Keratinocyte (primary cell): ENCODE results near the gene C1D. TPM values are rescaled to one million over a fixed set of nuclear protein-coding genes. Genes with fewer than 3 reads are reported as not detected.

Experiments used
- DNase-seq: peaks from one replicate; pipeline ENCODE4 v3.0.0-alpha.2; 2011; ENCODE audit warnings: low read depth, missing footprints, low spot score
- FAIRE-seq: peaks from 2 replicates; lab custom pipeline; 2011; peaks lifted over from hg19 to GRCh38; lab: Jason Lieb, UNC
- H2AFZ ChIP-seq: 2 replicates; pipeline ENCODE4 v1.6.0; 2012; ENCODE audit warnings: low read length, control low read depth, inconsistent platforms; ENCODE audit not compliant: control insufficient read depth
- H3K27ac ChIP-seq: 2 replicates; pipeline ENCODE4 v1.5.1; 2011; ENCODE audit warnings: low read length; ENCODE audit not compliant: control insufficient read depth, insufficient read depth
- H3K27me3 ChIP-seq: 3 replicates; pipeline ENCODE4 v1.6.0; 2011; ENCODE audit warnings: low read length; ENCODE audit not compliant: control insufficient read depth, insufficient read depth; ENCODE audit errors: extremely low read depth
- H3K36me3 ChIP-seq, 2 experiments: 2 replicates in 1 of 2; 3 replicates in 1 of 2; pipeline ENCODE4 v1.5.1; 2011; ENCODE audit warnings: low read length in 2 of 2, mild to moderate bottlenecking in 1 of 2; ENCODE audit not compliant: control insufficient read depth in 2 of 2, insufficient read depth in 2 of 2; ENCODE audit errors: extremely low read depth in 1 of 2
- H3K4me1 ChIP-seq: 3 replicates; pipeline ENCODE4 v1.5.1; 2011; ENCODE audit warnings: low read length; ENCODE audit not compliant: control insufficient read depth, insufficient read depth; ENCODE audit errors: extremely low read depth
- H3K4me2 ChIP-seq: 3 replicates; pipeline ENCODE4 v1.6.0; 2011; ENCODE audit warnings: low read depth, low read length; ENCODE audit not compliant: control insufficient read depth, insufficient read depth; ENCODE audit errors: extremely low read depth
- H3K4me3 ChIP-seq, 3 experiments: fragments of 200-600 bp in 1 of 3; sonication (generic) in 1 of 3; 2 replicates in 2 of 3; 3 replicates in 1 of 3; pipeline ENCODE4 v1.5.1; 2011 to 2016; ENCODE audit warnings: low read length in 3 of 3, mild to moderate bottlenecking in 3 of 3, control low read depth in 2 of 3, inconsistent platforms in 1 of 3, low read depth in 1 of 3, mixed read lengths in 1 of 3, mixed run types in 1 of 3, moderate library complexity in 1 of 3; ENCODE audit not compliant: control insufficient read depth in 2 of 3, insufficient read depth in 2 of 3; ENCODE audit errors: extremely low read depth in 1 of 3
- H3K79me2 ChIP-seq: 2 replicates; pipeline ENCODE4 v1.6.0; 2012; ENCODE audit warnings: low read length; ENCODE audit not compliant: control insufficient read depth, insufficient read depth
- H3K9ac ChIP-seq: 3 replicates; pipeline ENCODE4 v1.6.0; 2011; ENCODE audit warnings: low read length; ENCODE audit not compliant: control insufficient read depth, insufficient read depth; ENCODE audit errors: extremely low read depth
- H3K9me1 ChIP-seq: 3 replicates; pipeline ENCODE4 v1.6.0; 2011; ENCODE audit warnings: low read length; ENCODE audit not compliant: control insufficient read depth, insufficient read depth; ENCODE audit errors: extremely low read depth
- H3K9me3 ChIP-seq: 2 replicates; pipeline ENCODE4 v1.5.1; 2012; ENCODE audit warnings: low read depth, low read length; ENCODE audit not compliant: control insufficient read depth
- H4K20me1 ChIP-seq: 3 replicates; pipeline ENCODE4 v1.6.0; 2011; ENCODE audit warnings: low read length; ENCODE audit not compliant: control insufficient read depth, insufficient read depth; ENCODE audit errors: extremely low read depth
- EZH2 ChIP-seq: IDR thresholded peaks from one replicate; pipeline ENCODE4 v1.6.1; 2012; ENCODE audit warnings: inconsistent platforms, mild to moderate bottlenecking, low read length, moderate library complexity
- dilution Hi-C: fragments of 300-500 bp; cut with MboI; formaldehyde crosslinking; loops from one replicate; pipeline ENCODE4 v1.7.0; 2020; ENCODE audit warnings: low sequenced_read_pairs; ENCODE audit not compliant: extremely low pct_ligation_motif_present
- polyA plus RNA-seq, 5 experiments: library from polyadenylated mRNA; depleted of rRNA in 3 of 5; stranded (reverse) in 3 of 5; stranded (forward) in 1 of 5; unstranded in 1 of 5; fragments of >200 nt; gene quantifications; 1 replicate in 1 of 5; 2 replicates in 3 of 5; 3 replicates in 1 of 5; pipeline versions ENCODE4 v1.2.1 to v1.2.3, GENCODE V29; 2011 to 2012; ENCODE audit warnings: missing spikeins in 2 of 5, low read depth in 1 of 5, low replicate concordance in 1 of 5
- TF ChIP-seq, protein P1 (sequence below), 3 experiments: IDR thresholded peaks in 1 of 3; conservative IDR thresholded peaks in 1 of 3; optimal IDR thresholded peaks in 1 of 3; 2 replicates in 2 of 3; 3 replicates in 1 of 3; pipeline versions ENCODE3 to v1.5.1; 2011; ENCODE audit warnings: low read length in 3 of 3, mild to moderate bottlenecking in 3 of 3, moderate library complexity in 2 of 3, control low read depth in 1 of 3, inconsistent platforms in 1 of 3; ENCODE audit not compliant: insufficient read depth in 2 of 3; ENCODE audit errors: extremely low read depth in 1 of 3

The C1D gene
- polyA plus RNA-seq, 1 donor (not counting 4 experiments of a cell fraction or from before 2014, with no cell fraction given): 45.3 TPM

DNA sequence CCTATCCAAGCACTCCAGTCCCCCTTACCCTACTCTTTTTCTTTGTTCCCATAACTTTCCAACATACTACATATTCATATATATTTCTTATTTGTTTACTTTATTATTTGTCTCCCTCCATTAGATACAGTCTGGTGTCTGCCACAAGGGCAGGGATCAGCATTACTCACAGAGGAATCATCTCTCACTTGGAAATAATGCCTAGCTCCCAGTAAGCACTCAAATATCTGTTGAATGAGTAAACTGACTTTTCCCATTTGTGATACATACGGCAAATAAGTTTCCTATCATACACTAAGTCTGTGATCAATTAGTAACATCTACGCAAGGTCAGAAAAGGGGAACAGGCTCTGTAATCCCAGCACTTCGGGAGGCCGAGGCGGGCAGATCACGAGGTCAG lies 18.7 kb downstream of the C1D start:
- H3K4me2 ChIP-seq: peak overlapping the region; percentile 12
- dilution Hi-C loops: no loop called here
- DNase-seq: no peak

DNA sequence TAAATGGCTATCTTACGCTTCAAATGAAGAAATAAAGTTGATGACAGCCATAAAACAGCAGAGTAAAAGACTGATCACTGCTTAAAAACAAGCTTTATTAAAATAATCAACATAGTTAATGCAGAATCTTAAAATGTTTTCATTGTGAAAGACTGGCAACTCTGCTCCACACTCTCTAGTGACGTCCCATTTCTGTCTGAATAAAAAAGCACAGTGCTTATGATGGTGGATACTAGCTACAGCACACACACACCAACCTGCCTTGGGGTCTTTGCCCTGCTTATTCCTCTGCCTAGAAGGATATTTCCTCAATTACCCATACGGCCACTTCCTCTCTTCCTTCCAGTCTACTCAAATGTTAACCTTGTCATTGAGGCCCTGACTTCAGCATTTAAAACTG lies 19.1 kb downstream of the C1D start:
- no peak overlapping the region for H3K9ac ChIP-seq
- H3K4me3 ChIP-seq: no peak overlapping the region
- DNase-seq: no peak
- H3K36me3 ChIP-seq: no peaks in the 10 kb centered on the region
- H2AFZ ChIP-seq: no peak overlapping the region
- peaks cover 5% of the 10 kb centered on the region for H3K79me2 ChIP-seq
- H3K27me3 ChIP-seq: no peaks in the 10 kb centered on the region
- dilution Hi-C loops: no loop called here
- no peak for FAIRE-seq
- H3K27ac ChIP-seq: peak overlapping the region; percentile 59
- no peaks in the 10 kb centered on the region for H4K20me1 ChIP-seq
- H3K4me2 ChIP-seq: peak overlapping the region; percentile 12
- TF ChIP-seq, protein P1, sequence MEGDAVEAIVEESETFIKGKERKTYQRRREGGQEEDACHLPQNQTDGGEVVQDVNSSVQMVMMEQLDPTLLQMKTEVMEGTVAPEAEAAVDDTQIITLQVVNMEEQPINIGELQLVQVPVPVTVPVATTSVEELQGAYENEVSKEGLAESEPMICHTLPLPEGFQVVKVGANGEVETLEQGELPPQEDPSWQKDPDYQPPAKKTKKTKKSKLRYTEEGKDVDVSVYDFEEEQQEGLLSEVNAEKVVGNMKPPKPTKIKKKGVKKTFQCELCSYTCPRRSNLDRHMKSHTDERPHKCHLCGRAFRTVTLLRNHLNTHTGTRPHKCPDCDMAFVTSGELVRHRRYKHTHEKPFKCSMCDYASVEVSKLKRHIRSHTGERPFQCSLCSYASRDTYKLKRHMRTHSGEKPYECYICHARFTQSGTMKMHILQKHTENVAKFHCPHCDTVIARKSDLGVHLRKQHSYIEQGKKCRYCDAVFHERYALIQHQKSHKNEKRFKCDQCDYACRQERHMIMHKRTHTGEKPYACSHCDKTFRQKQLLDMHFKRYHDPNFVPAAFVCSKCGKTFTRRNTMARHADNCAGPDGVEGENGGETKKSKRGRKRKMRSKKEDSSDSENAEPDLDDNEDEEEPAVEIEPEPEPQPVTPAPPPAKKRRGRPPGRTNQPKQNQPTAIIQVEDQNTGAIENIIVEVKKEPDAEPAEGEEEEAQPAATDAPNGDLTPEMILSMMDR (optimal IDR thresholded peaks at IDR 0.05 in 1 of 3, IDR thresholded peaks at IDR 0.05 in 1 of 3, conservative IDR thresholded peaks at IDR 0.05 in 1 of 3; ENCODE audit: extremely low read depth in 1 of 3, insufficient read depth in 2 of 3, low read length in 3 of 3): no peak
- TF ChIP-seq EZH2: no peak
- H3K9me3 ChIP-seq: no peaks in the 10 kb centered on the region
- H3K9me1 ChIP-seq: no peaks in the 10 kb centered on the region
- H3K4me1 ChIP-seq: peaks cover 8% of the 10 kb centered on the region

More for the DNA sequence above, 18.7 kb downstream of the C1D start:
- Histone ChIP-seq H3K4me1 (peaks cover 8% of the 10 kb centered on the region), H3K9me3 (no peaks in the 10 kb centered on the region), H4K20me1 (no peaks in the 10 kb centered on the region), H3K4me3 (no peak overlapping the region), H3K9ac (no peak overlapping the region), H3K9me1 (no peaks in the 10 kb centered on the region), H3K36me3 (no peaks in the 10 kb centered on the region), H2AFZ (no peak overlapping the region), H3K27me3 (no peaks in the 10 kb centered on the region), H3K79me2 (peaks cover 8% of the 10 kb centered on the region), H3K27ac (peak overlapping the region; percentile 59)
- FAIRE-seq: no peak
- TF ChIP-seq EZH2: no peak
- TF ChIP-seq, protein P1 (optimal IDR thresholded peaks at IDR 0.05 in 1 of 3, IDR thresholded peaks at IDR 0.05 in 1 of 3, conservative IDR thresholded peaks at IDR 0.05 in 1 of 3; ENCODE audit: extremely low read depth in 1 of 3, insufficient read depth in 2 of 3, low read length in 3 of 3): no peak
